Measurements from ENCODE around the gene ARMC2.
A peak's percentile ranks its signal among the peaks of the same experiment; 100 is the strongest.
"Not testable (repeated sequence)": the region's sequence is repeated elsewhere in the genome, so short reads cannot be mapped to it uniquely, and the experiment has no call there.

ARMC2 gene

GRCh38 chr6:108848116-108848868 is at the start of gene ARMC2:
TSS of gene ARMC2 (plus strand) at chr6:108848422. CDS start at chr6:108854268, 5,846 bp downstream.
- peak; percentile 51 for DNase-seq

- no peak for DNase-seq
Observed at GRCh38 chr6:108798670-108799353, 49.4 kb upstream of the ARMC2 start.

DNA sequence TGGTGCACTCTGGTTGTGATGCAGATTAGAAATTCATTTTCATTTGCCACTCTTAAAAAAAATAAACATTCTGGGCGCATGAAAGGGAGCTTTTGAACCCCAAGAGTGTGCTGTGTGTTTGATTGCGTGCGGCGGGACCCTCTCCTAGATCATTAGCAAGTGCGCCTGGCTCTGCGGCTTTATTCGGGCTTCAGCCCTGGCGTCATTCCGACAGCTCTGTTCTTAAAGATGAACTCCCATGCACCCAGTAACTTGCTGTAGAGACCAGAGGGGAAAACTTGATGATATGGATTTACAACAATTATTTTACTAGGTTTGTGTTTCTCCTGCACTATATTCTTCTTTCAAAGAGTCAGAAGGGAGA is 48.9 kb upstream of the ARMC2 start:
- no peak for DNase-seq

DNA sequence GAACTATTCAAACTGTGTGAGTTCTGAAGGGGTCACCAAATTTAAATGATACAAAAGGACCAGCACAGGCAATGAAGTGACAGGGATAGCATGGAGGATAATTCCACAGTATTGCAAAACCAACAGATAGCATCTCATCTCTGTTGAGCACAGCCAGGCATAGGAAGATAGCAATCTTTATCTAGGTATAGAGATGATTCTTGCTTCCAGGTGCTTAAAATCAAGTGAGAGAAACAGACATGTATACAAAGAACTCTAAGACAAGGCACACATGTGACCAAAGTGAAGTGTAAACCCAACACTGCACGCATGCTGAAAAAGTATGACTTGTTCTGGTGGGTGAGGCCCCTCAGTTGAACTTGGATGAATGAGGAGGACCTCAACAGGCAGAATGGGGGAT is 48.4 kb upstream of the ARMC2 start:
- no peak for DNase-seq

- DNase-seq: no peak
Observed at GRCh38 chr6:108800427-108800864, 47.8 kb upstream of the ARMC2 start.

DNA sequence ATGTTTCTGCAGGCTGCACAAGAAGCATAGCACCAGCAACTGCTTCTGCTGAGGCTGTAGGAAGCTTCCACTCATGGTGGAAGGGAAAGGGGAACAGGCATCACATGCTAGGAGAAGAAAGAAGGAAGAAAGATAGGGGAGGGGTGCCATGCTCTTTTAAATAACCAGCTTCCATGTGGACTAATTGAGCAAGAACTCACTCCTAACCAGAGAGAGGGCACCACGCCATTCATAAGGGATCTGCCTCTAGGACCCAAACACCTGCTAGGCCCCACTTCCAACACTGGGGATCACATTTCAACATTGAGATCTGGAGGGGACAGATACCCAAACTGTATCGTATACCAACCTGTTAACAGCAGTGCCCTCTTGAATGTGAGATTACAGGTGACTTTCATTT is 46.9 kb upstream of the ARMC2 start:
- DNase-seq: no peak

DNA sequence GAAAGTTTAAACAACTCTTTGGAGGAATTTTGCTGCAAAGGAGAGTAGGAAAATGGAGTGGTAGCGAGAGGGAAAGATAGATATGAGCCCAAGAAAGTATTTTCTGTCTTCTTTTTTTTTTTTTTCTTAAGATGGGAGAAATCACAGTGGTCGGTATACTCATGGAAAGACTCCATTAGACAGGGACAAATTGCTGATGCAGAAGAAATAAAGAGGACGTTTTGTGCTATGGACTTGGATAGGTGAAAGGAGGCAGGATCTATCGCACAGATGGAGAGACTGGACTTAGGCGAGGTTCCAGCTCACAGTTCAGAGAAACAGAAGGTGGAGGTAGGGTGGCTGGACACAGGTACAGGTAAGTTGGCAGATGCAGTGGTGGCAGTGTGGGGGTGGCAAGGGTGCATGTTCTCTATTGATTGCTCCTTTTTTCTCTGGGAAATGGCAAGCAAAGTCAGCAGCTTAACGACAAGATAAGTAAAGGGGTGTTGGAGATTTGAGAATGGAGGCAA is 44.2 kb upstream of the ARMC2 start:
- no peak for DNase-seq

DNA sequence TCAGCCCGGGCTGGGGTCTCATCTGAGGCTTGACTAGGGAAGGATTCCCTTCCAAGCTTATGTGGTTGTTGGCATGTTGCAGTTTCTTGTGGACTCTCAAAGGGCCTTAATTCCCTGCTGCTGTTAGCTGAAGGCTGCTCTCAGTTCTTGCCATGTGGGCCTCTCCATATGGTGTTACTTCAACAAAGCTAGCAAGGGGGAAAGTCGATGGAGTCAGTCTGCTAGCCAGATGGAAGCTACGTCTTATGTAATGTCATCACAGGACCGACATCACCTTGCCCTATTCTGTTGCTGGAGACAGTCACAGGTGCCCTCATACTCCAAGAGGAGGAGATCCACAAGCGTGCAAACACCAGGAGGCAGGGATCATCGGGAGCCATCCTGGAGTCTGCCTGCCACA is 43.3 kb upstream of the ARMC2 start:
- DNase-seq: no peak

- no peak for DNase-seq
Observed at GRCh38 chr6:108805611-108806167, 42.5 kb upstream of the ARMC2 start.

GRCh38 chr6:108806171-108806570 is 42.1 kb upstream of the ARMC2 start:
- no peak for DNase-seq

DNA sequence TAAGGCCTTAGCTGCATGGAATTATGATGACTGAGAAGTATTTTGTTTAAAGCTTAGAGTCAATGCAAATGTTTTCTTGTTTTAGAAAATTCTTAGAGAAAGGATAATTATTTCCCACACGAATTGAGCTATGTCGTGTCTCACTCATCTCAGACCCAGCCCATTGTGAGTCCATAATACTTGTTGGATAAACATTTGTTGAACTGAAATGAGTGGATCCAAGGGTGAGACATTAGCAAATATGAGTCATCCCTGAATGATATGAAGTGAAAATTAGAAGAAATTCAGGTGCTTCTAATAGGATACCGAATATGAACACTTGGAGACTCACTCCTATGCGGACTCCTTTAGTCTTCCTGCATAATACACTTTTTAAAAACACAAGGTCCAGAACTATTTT is 41.6 kb upstream of the ARMC2 start:
- DNase-seq: no peak

- DNase-seq: no peak
Observed at GRCh38 chr6:108807928-108808327, 40.3 kb upstream of the ARMC2 start.

DNA sequence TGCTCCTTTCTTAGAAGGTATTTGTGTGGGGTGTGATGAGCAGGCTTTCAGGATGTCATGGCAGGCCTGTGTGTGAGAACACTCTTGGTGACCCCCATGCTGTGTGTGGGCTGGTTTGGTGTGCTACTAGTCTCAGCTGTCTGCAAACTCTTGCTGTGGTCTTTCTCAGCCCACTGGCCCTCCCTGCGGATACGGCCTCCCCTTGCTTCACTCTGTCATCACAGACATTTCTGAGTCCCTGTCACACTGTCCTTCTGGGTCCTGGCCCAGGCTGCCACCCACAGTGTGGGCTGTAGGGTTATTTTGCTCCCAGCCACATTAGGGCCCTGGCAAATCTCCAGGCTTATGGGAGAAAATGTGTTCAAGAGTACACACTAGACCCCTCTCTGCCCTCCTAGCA is 39.0 kb upstream of the ARMC2 start:
- no peak for DNase-seq

GRCh38 chr6:108810057-108810643 is 38.1 kb upstream of the ARMC2 start:
- no peak for DNase-seq

DNA sequence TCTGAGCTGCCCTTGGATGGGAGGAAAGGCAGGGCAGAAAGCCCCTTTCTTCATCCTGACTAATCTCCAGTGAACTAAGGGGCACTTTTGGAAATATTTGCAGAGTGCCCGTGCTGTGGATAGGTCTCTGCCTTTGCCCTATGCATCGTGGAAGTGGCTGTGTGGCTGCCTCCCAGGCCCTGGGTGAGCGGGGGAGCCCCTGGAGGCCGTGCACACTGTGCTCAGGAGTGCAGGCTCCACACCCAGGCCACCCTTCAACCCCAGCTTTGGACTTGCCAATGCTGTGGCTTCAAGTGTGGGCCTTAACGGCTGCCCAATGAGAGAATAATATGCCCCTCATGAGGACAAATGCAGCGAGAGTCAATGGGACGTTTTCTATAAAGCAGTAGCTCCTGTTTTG is 36.7 kb upstream of the ARMC2 start:
- no peak for DNase-seq

DNA sequence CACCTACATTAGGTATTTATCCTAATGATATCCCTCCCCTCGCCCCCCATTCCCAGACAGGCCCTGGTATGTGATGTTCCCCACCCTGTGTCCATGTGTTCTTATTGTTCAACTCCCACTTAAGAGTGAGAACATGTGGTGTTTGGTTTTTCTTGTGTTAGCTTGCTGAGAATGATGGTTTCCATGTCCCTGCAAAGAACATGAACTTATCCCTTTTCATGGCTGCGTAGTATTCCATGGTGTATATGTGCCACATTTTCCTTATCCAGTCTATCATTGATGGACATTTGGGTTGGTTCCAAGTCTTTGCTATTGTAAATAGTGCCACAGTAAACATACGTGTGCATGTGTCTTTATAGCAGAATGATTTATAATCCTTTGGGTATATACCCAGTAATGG is 35.0 kb upstream of the ARMC2 start:
- DNase-seq: not testable (repeated sequence)

- DNase-seq: not testable (repeated sequence)
Observed at GRCh38 chr6:108817276-108817675, 30.9 kb upstream of the ARMC2 start.

- DNase-seq: no peak
Observed at GRCh38 chr6:108820006-108820405, 28.2 kb upstream of the ARMC2 start.

DNA sequence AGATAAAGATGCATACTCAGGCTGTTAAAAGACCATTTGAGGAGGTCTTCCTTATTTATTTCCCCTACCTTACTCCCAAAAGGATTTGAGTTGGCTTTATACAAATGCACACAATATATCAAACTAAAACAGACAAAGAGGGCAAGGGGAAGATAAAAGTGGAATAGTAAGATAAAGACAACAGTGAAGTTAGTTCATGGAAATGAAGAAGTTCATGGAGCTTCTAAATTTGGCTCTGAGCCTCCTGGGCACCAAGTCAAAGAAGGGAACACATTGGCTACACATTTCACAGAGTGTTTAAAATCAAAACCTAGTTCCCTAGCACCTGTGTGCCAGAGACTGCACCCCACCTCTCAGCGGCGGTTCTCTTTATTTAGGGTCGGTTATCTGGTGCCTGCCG is 25.8 kb upstream of the ARMC2 start:
- DNase-seq: no peak

DNA sequence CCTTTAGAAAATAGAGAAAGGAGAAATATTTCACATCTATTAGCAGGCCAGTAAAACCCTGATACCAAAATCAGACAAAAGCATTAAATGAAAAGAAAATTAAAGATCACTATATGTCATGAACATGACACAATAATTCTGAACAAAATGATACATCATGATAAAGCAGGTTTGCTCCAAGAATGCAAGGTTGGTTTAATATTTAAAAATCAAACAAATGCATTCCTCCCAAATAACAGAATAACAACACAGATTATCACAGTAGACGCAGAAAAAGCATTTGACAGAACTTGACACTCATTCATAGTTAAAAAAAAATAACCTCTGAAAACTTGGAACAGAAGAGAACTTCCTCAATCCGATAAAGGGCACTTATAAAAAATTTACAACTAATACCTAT is 22.9 kb upstream of the ARMC2 start:
- no peak for DNase-seq

DNA sequence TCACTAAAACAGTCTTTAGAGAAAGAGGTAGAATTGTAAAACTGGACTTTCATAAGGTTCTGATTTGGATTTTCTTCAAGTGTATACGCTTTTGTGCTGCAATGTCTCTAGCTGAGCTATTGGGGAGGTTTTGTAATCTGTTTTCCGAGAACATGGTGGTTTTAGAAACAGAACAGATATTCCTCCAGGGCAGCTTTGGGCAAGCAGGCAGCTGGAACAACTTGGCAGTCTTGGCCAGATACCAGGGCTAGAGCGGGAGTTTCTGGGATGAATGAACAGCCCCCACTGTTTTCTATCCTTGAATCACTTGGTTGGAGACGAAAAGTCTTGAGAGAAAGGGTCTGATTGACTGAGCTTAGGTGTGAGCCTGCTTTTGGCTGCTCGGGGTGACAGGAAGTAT is 17.1 kb upstream of the ARMC2 start:
- DNase-seq: no peak

DNA sequence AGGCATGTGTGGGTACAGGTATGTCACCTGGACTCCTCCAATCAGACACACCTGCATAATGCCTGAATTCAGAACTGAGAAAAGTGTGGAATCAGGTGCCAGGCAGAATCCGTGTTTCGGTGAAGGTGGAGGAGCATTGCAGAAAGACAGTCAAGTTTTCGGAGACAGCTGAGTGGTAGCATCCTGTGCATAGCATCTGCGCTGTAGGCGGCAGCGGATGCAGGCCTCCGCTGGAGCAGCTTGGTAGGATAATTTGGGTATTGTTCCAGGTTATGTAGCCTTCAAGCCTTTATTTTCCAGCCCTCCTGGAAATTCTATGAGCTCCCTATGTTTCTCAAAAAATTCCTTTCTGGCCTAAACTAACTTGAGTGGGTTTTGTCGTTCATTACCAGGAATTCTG is 15.5 kb upstream of the ARMC2 start:
- DNase-seq: no peak

- DNase-seq: peak; percentile 32
Observed at GRCh38 chr6:108835218-108835850, 12.9 kb upstream of the ARMC2 start.

All from NCI-H1417 treated with DMSO at 0.1 percent for 48 hours (cell line).